H9 (cell line): Measurements from ENCODE around the gene CCDC85A. TPM values are rescaled to one million over a fixed set of nuclear protein-coding genes. Genes with fewer than 3 reads are reported as not detected.

ENCODE experiments used
- DNase-seq: peaks from one replicate; pipeline ENCODE4 v3.0.0-alpha.2; 2017
- H2AFZ ChIP-seq: one replicate; pipeline ENCODE4 v1.6.1; 2013; ENCODE audit warnings: mild to moderate bottlenecking, low read length, control low read depth, moderate library complexity
- H2AK5ac ChIP-seq: 2 replicates; pipeline ENCODE4 v1.6.1; 2013; ENCODE audit warnings: low read length, control low read depth, mixed read lengths; ENCODE audit not compliant: insufficient read length
- H2BK120ac ChIP-seq: one replicate; pipeline ENCODE4 v1.6.1; 2013; ENCODE audit warnings: low read depth, mild to moderate bottlenecking, low read length, control low read depth, inconsistent platforms; ENCODE audit not compliant: poor library complexity, severe bottlenecking
- H2BK12ac ChIP-seq: 2 replicates; pipeline ENCODE4 v1.6.1; 2013; ENCODE audit warnings: low read length, control low read depth, mixed read lengths, low read depth; ENCODE audit not compliant: insufficient read length
- H2BK15ac ChIP-seq: 2 replicates; pipeline ENCODE4 v1.6.1; 2013; ENCODE audit warnings: low read depth, low read length, control low read depth
- H2BK20ac ChIP-seq: one replicate; pipeline ENCODE4 v1.6.1; 2013; ENCODE audit warnings: low read depth, mild to moderate bottlenecking, low read length, control low read depth, inconsistent platforms; ENCODE audit not compliant: poor library complexity, severe bottlenecking
- H2BK5ac ChIP-seq: 2 replicates; pipeline ENCODE4 v1.6.1; 2013; ENCODE audit warnings: low read length, control low read depth, mixed read lengths; ENCODE audit not compliant: insufficient read length
- H3K14ac ChIP-seq: 2 replicates; pipeline ENCODE4 v1.6.1; 2013; ENCODE audit warnings: low read length, control low read depth; ENCODE audit not compliant: insufficient read depth
- H3K18ac ChIP-seq: 2 replicates; pipeline ENCODE4 v1.6.1; 2013; ENCODE audit warnings: low read depth, mild to moderate bottlenecking, mixed read lengths, low read length, control low read depth; ENCODE audit not compliant: insufficient read length
- H3K23ac ChIP-seq: 2 replicates; pipeline ENCODE4 v1.6.1; 2013; ENCODE audit warnings: low read length, control low read depth, mixed read lengths, low read depth; ENCODE audit not compliant: insufficient read length
- H3K23me2 ChIP-seq: 2 replicates; pipeline ENCODE4 v1.6.1; 2013; ENCODE audit warnings: low read depth, mild to moderate bottlenecking, mixed read lengths, low read length, control low read depth; ENCODE audit not compliant: insufficient read length, poor library complexity, severe bottlenecking
- H3K27ac ChIP-seq: 2 replicates; pipeline ENCODE4 v1.5.1; 2013; ENCODE audit warnings: low read length, control low read depth, mixed read lengths, low read depth; ENCODE audit not compliant: insufficient read length
- H3K27me3 ChIP-seq: 2 replicates; pipeline ENCODE4 v1.6.1; 2013; ENCODE audit warnings: low read length, control low read depth, inconsistent platforms; ENCODE audit not compliant: insufficient read depth
- H3K4ac ChIP-seq: 2 replicates; pipeline ENCODE4 v1.6.1; 2013; ENCODE audit warnings: low read depth, mild to moderate bottlenecking, control low read depth, inconsistent platforms, low read length, moderate library complexity
- H3K4me1 ChIP-seq: 2 replicates; pipeline ENCODE4 v1.6.1; 2013; ENCODE audit warnings: low read length, control low read depth, inconsistent platforms; ENCODE audit not compliant: insufficient read depth
- H3K4me2 ChIP-seq: 2 replicates; pipeline ENCODE4 v1.6.1; 2013; ENCODE audit warnings: low read length, control low read depth, mixed read lengths; ENCODE audit not compliant: insufficient read length, insufficient read depth
- H3K56ac ChIP-seq: 2 replicates; pipeline ENCODE4 v1.6.1; 2013; ENCODE audit warnings: low read depth, mild to moderate bottlenecking, mixed read lengths, low read length, control low read depth; ENCODE audit not compliant: insufficient read length
- H3K79me1 ChIP-seq: 2 replicates; pipeline ENCODE4 v1.6.1; 2013; ENCODE audit warnings: low read depth, mild to moderate bottlenecking, moderate library complexity, low read length, control low read depth, inconsistent platforms; ENCODE audit not compliant: insufficient read depth, poor library complexity, severe bottlenecking
- H3K79me2 ChIP-seq: 2 replicates; pipeline ENCODE4 v1.6.1; 2013; ENCODE audit warnings: low read length, control low read depth, inconsistent platforms; ENCODE audit not compliant: insufficient read depth
- H3K9ac ChIP-seq: 2 replicates; pipeline ENCODE4 v1.6.1; 2013; ENCODE audit warnings: low read length, control low read depth, mixed read lengths; ENCODE audit not compliant: insufficient read length; ENCODE audit errors: extremely low read depth
- H3K9me3 ChIP-seq: one replicate; pipeline ENCODE4 v1.6.1; 2013; ENCODE audit warnings: low read depth, low read length, inconsistent platforms; ENCODE audit not compliant: control insufficient read depth
- H3T11ph ChIP-seq: one replicate; pipeline ENCODE4 v1.6.1; 2013; ENCODE audit warnings: mild to moderate bottlenecking, low read length, control low read depth, inconsistent platforms
- H4K20me1 ChIP-seq: one replicate; pipeline ENCODE4 v1.6.1; 2013; ENCODE audit not compliant: control insufficient read depth, insufficient read length, insufficient read depth
- H4K5ac ChIP-seq: 2 replicates; pipeline ENCODE4 v1.6.1; 2013; ENCODE audit warnings: low read depth, mild to moderate bottlenecking, mixed read lengths, low read length, control low read depth; ENCODE audit not compliant: insufficient read length
- H4K8ac ChIP-seq: replicated peaks from 2 replicates; pipeline ENCODE4 v1.6.1; 2013; ENCODE audit warnings: low read length, control low read depth, mixed read lengths, low read depth; ENCODE audit not compliant: insufficient read length
- H4K91ac ChIP-seq: 2 replicates; pipeline ENCODE4 v1.6.1; 2013; ENCODE audit warnings: low read depth, mild to moderate bottlenecking, moderate library complexity, mixed read lengths, low read length, control low read depth; ENCODE audit not compliant: insufficient read length
- H3K27ac Mint-ChIP-seq, 3 experiments: 2 replicates in 2 of 3; 3 replicates in 1 of 3; pipeline ENCODE4 v1.8.0; 2020 to 2021; ENCODE audit warnings: mixed read lengths in 3 of 3, mild to moderate bottlenecking in 1 of 3, moderate library complexity in 1 of 3
- H3K27me3 Mint-ChIP-seq: 2 replicates; pipeline ENCODE4 v1.8.0; 2021; ENCODE audit warnings: low read depth, mild to moderate bottlenecking, moderate library complexity, mixed read lengths
- H3K36me3 Mint-ChIP-seq, 3 experiments: 2 replicates in 2 of 3; 3 replicates in 1 of 3; pipeline ENCODE4 v1.8.0; 2020 to 2021; ENCODE audit warnings: low read depth in 3 of 3, mixed read lengths in 3 of 3; ENCODE audit not compliant: insufficient read depth in 1 of 3
- H3K4me1 Mint-ChIP-seq, 2 experiments: 2 replicates each; pipeline ENCODE4 v1.8.0; 2020; ENCODE audit warnings: mixed read lengths in 2 of 2
- H3K4me3 Mint-ChIP-seq, 2 experiments: 2 replicates in 1 of 2; 3 replicates in 1 of 2; pipeline ENCODE4 v1.8.0; 2020 to 2021; ENCODE audit warnings: mild to moderate bottlenecking in 2 of 2, mixed read lengths in 2 of 2, moderate library complexity in 1 of 2
- H3K9me3 Mint-ChIP-seq, 2 experiments: 2 replicates in 1 of 2; 3 replicates in 1 of 2; pipeline ENCODE4 v1.8.0; 2020; ENCODE audit warnings: mild to moderate bottlenecking in 2 of 2, mixed read lengths in 2 of 2, moderate library complexity in 1 of 2
- total RNA-seq: library from RNA; stranded (reverse); gene quantifications from 2 replicates; pipeline ENCODE4 v1.2.1, GENCODE V29; 2021
- TF ChIP-seq, protein P1 (sequence below): fragments of 200-600 bp; sonication (generic); conservative IDR thresholded peaks from 3 replicates; pipeline ENCODE4 v1.8.0; 2021; ENCODE audit warnings: antibody characterized with exemption, mild to moderate bottlenecking

Gene CCDC85A
- total RNA-seq, 1 experiment from 2014 or later = 0.17 TPM

DNA sequence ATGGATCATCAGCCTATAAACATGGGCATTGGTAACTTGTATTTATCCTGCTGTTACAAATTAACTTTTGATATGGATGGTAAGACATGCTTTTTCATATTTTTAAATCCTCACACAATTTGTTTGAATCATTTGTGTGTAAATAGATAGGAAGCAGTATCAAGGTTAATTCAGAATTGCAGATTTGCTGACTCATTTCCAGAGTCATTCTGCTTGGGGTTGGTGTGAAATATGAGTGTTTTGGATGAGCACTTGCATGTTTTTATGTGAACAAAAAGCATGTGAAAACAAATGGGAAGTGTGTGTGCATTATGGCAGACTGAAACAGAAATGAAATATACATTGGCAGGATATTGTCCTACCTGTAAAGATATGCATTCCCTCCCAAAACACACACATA is 11.8 kb downstream of the CCDC85A start:
- Mint-ChIP-seq H3K27me3 (peaks cover 76% of the 10 kb centered on the region), H3K36me3 (no peaks in the 10 kb centered on the region), H3K4me1 (no peaks in the 10 kb centered on the region), H3K27ac (no peak overlapping the region), H3K4me3 (no peak overlapping the region), H3K9me3 (no peaks in the 10 kb centered on the region)
- H2BK20ac ChIP-seq = no peak overlapping the region
- H3K14ac ChIP-seq = no peak overlapping the region
- no peak overlapping the region for H2BK120ac ChIP-seq
- H3K9me3 ChIP-seq = no peaks in the 10 kb centered on the region
- H4K5ac ChIP-seq = no peak overlapping the region
- no peak overlapping the region for H2BK5ac ChIP-seq
- no peak overlapping the region for H2BK12ac ChIP-seq
- H3K4ac ChIP-seq = no peak overlapping the region
- no peaks in the 10 kb centered on the region for H3K23me2 ChIP-seq
- H3K79me1 ChIP-seq = no peaks in the 10 kb centered on the region
- H3K56ac ChIP-seq = no peak overlapping the region
- no peak overlapping the region for H3K9ac ChIP-seq
- H3K27me3 ChIP-seq = no peaks in the 10 kb centered on the region
- no peak overlapping the region for H3K23ac ChIP-seq
- H3T11ph ChIP-seq = no peak overlapping the region
- no peak overlapping the region for H4K91ac ChIP-seq
- H2AK5ac ChIP-seq = no peak overlapping the region
- TF ChIP-seq, protein P1, sequence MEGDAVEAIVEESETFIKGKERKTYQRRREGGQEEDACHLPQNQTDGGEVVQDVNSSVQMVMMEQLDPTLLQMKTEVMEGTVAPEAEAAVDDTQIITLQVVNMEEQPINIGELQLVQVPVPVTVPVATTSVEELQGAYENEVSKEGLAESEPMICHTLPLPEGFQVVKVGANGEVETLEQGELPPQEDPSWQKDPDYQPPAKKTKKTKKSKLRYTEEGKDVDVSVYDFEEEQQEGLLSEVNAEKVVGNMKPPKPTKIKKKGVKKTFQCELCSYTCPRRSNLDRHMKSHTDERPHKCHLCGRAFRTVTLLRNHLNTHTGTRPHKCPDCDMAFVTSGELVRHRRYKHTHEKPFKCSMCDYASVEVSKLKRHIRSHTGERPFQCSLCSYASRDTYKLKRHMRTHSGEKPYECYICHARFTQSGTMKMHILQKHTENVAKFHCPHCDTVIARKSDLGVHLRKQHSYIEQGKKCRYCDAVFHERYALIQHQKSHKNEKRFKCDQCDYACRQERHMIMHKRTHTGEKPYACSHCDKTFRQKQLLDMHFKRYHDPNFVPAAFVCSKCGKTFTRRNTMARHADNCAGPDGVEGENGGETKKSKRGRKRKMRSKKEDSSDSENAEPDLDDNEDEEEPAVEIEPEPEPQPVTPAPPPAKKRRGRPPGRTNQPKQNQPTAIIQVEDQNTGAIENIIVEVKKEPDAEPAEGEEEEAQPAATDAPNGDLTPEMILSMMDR = no peak
- no peaks in the 10 kb centered on the region for H3K4me1 ChIP-seq
- no peak overlapping the region for H4K8ac ChIP-seq
- no peak overlapping the region for H3K4me2 ChIP-seq
- no peak overlapping the region for H3K18ac ChIP-seq
- H4K20me1 ChIP-seq = no peaks in the 10 kb centered on the region
- DNase-seq = no peak
- no peak overlapping the region for H2AFZ ChIP-seq
- no peak overlapping the region for H3K27ac ChIP-seq
- H3K79me2 ChIP-seq = no peaks in the 10 kb centered on the region
- no peak overlapping the region for H2BK15ac ChIP-seq
